Ovary (tissue), 3 donors: ENCODE data around the gene FKBP8.

Experiments
- CTCF ChIP-seq, 3 donors: fragments of 450-650 bp in 2 of 3; fragments of 200-600 bp in 1 of 3; IDR thresholded peaks; one replicate each; pipeline versions ENCODE4 v1.5.1 to v1.8.0; 2016 to 2022; ENCODE audit warnings: antibody characterized with exemption in 3 of 3, mild to moderate bottlenecking in 1 of 3
- EP300 ChIP-seq: sonication (generic); formaldehyde crosslinking; IDR thresholded peaks from one replicate; pipeline ENCODE4 v1.6.1; 2017; ENCODE audit warnings: antibody characterized with exemption
- POLR2A ChIP-seq: fragments of 450-650 bp; IDR thresholded peaks from one replicate; pipeline ENCODE4 v1.6.1; 2017; ENCODE audit warnings: antibody characterized with exemption, mild to moderate bottlenecking, moderate library complexity
- donor health status: DM: no; HTN: no; CAD: no.

- TF ChIP-seq EP300 (no peak), CTCF (IDR thresholded peaks at IDR 0.05) (no peak), POLR2A (no peak)
These were observed 24.7 kb downstream of the FKBP8 start for GRCh38 chr19:18518639-18519038.
